T-cell (primary cell): ENCODE results near the gene GNG8. TPM values are rescaled to one million over a fixed set of nuclear protein-coding genes. Genes with fewer than 3 reads are reported as not detected.

ENCODE experiments used
- ATAC-seq, 4 experiments: fragments of 200-7000 bp in 3 of 4; fragments of 150-1000 bp in 1 of 4; cut with Tn5 transposase; replicated peaks in 1 of 4; 1 replicate in 3 of 4; 2 replicates in 1 of 4; pipeline ENCODE4 v1.10.0; 2021; ENCODE audit warnings: moderate library complexity in 3 of 4, mild to moderate bottlenecking in 2 of 4, moderate number of reproducible peaks in 1 of 4
- CTCF ChIA-PET, 2 donors: fragments of 300-600 bp; sonication (Branson Sonifier 250); formaldehyde crosslinking; loops; one replicate each; lab custom pipeline; 2022; ENCODE audit warnings: antibody characterized with exemption in 2 of 2; lab: Charles Lee
- POLR2A ChIA-PET, 2 donors: fragments of 300-600 bp; sonication (Branson Sonifier 250); formaldehyde crosslinking; loops; one replicate each; lab custom pipeline; 2022; ENCODE audit warnings: antibody characterized with exemption in 2 of 2; lab: Charles Lee
- DNase-seq, 35 experiments: peaks; one replicate each; pipeline versions ENCODE4 v3.0.0 to v3.0.0-alpha.2; 2013 to 2023
- H3K27ac ChIP-seq: one replicate; pipeline ENCODE4 v1.5.1; 2013; ENCODE audit warnings: low read length
- H3K27me3 ChIP-seq, 2 experiments: replicated peaks in 1 of 2; 1 replicate in 1 of 2; 2 replicates in 1 of 2; pipeline versions ENCODE4 v1.6.1 to v1.7.0; 2013; ENCODE audit warnings: low read length in 1 of 2, mixed read lengths in 1 of 2; ENCODE audit not compliant: control insufficient read depth in 2 of 2, insufficient read depth in 2 of 2; ENCODE audit errors: extremely low read depth in 1 of 2
- H3K36me3 ChIP-seq, 2 donors: 1 replicate in 1 of 2; 2 replicates in 1 of 2; pipeline versions ENCODE4 v1.6.1 to v1.7.0; 2013; ENCODE audit warnings: low read length in 1 of 2; ENCODE audit not compliant: control insufficient read depth in 2 of 2, insufficient read depth in 1 of 2; ENCODE audit errors: extremely low read depth in 1 of 2
- H3K4me1 ChIP-seq, 2 experiments: 1 replicate in 1 of 2; 2 replicates in 1 of 2; pipeline versions ENCODE4 v1.6.1 to v1.7.0; 2013; ENCODE audit warnings: low read length in 2 of 2, mixed read lengths in 1 of 2; ENCODE audit not compliant: insufficient read depth in 2 of 2, control insufficient read depth in 1 of 2; ENCODE audit errors: extremely low read depth in 1 of 2
- H3K4me3 ChIP-seq, 2 donors: 1 replicate in 1 of 2; 2 replicates in 1 of 2; pipeline versions ENCODE4 v1.5.1 to v1.7.0; 2013; ENCODE audit warnings: mild to moderate bottlenecking in 2 of 2, low read length in 1 of 2, moderate library complexity in 1 of 2; ENCODE audit not compliant: control insufficient read depth in 1 of 2; ENCODE audit errors: extremely low read depth in 1 of 2
- H3K9me3 ChIP-seq: 2 replicates; pipeline ENCODE4 v1.7.0; 2013
- H3K27ac Mint-ChIP-seq, 2 donors: one replicate each; pipeline ENCODE4 v1.8.0; 2020 to 2021; ENCODE audit warnings: mild to moderate bottlenecking in 2 of 2, mixed read lengths in 2 of 2
- H3K27me3 Mint-ChIP-seq, 2 donors: one replicate each; pipeline ENCODE4 v1.8.0; 2021 to 2022; ENCODE audit warnings: mixed read lengths in 2 of 2
- H3K36me3 Mint-ChIP-seq: one replicate; pipeline ENCODE4 v1.8.0; 2021; ENCODE audit warnings: mixed read lengths
- H3K4me1 Mint-ChIP-seq, 3 donors: one replicate each; pipeline ENCODE4 v1.8.0; 2020 to 2022; ENCODE audit warnings: mixed read lengths in 3 of 3, mild to moderate bottlenecking in 1 of 3
- H3K4me3 Mint-ChIP-seq, 3 donors: one replicate each; pipeline ENCODE4 v1.8.0; 2020 to 2022; ENCODE audit warnings: mild to moderate bottlenecking in 3 of 3, mixed read lengths in 3 of 3, moderate library complexity in 3 of 3
- H3K9me3 Mint-ChIP-seq, 3 donors: one replicate each; pipeline ENCODE4 v1.8.0; 2020 to 2022; ENCODE audit warnings: mixed read lengths in 3 of 3
- WGBS: methylation state at CpG from one replicate; pipeline ENCODE4 v1.1.5; 2013; ENCODE audit warnings: missing lambda C conversion rate; ENCODE audit not compliant: insufficient coverage; 5-methylcytosine and 5-hydroxymethylcytosine counted together
- total RNA-seq, 35 experiments: library from RNA in 6 of 35; stranded (reverse) in 6 of 35; fragments of 120-200 nt in 1 of 35; gene quantifications; one replicate each; pipeline versions ENCODE4 v1.2.1 to v1.2.4 and lab custom pipeline; 2013 to 2026

The GNG8 gene
- total RNA-seq, 5 donors from 2014 or later (not counting 1 experiment from before 2014, with no cell fraction given), result 3.3 to 7.9 (median 3.6) TPM; not detected in 2

- peaks cover 19 to 56% of the 10 kb centered on the region in 2 experiments for H3K4me1 ChIP-seq
- DNase-seq (peak in 1 of 35 experiments; percentile 1), ATAC-seq (no peak)
- Mint-ChIP-seq H3K9me3 (no peaks in the 10 kb centered on the region), H3K27ac (peak overlapping the region in 1 of 2 donors; percentile 28), H3K4me3 (no peak overlapping the region), H3K36me3 (peaks cover 38% of the 10 kb centered on the region), H3K27me3 (no peaks in the 10 kb centered on the region), H3K4me1 (peaks cover 62 to 74% (median 71%) of the 10 kb centered on the region in 3 donors)
- H3K9me3 ChIP-seq, result no peaks in the 10 kb centered on the region
- POLR2A ChIA-PET, result no interaction called here
- 92% methylated on average over 11 of the region's 11 CpGs for WGBS
- H3K27me3 ChIP-seq, result no peaks in the 10 kb centered on the region
- H3K4me3 ChIP-seq, result no peak overlapping the region
- no peak overlapping the region for H3K27ac ChIP-seq
- CTCF ChIA-PET, result interaction anchor here in 1 of 2 donors (1.5 kb wide), 1 partner anchor 56 kb away, joined by 4 read pairs; no protein-coding TSS in a partner anchor
- peaks cover 12 to 64% of the 10 kb centered on the region in 2 donors for H3K36me3 ChIP-seq
Measured at GRCh38 chr19:46606019-46606418, 30.0 kb downstream of the GNG8 start.

GRCh38 chr19:46605356-46605821, 30.6 kb downstream of the GNG8 start:
- CTCF ChIA-PET, result interaction anchor here (0.6 to 1.5 kb wide), 2 partner anchors 57 to 680 kb away, joined by 4 to 9 read pairs; no protein-coding TSS in a partner anchor
- no peaks in the 10 kb centered on the region for H3K9me3 ChIP-seq
- no peaks in the 10 kb centered on the region for H3K27me3 ChIP-seq
- H3K4me3 Mint-ChIP-seq, result no peak overlapping the region
- ATAC-seq, result no peak
- POLR2A ChIA-PET, result no interaction called here
- peak overlapping the region in 1 of 2 donors; percentile 91 for H3K27ac Mint-ChIP-seq
- 85% methylated on average over 8 of the region's 16 CpGs for WGBS
- H3K9me3 Mint-ChIP-seq, result no peaks in the 10 kb centered on the region
- no peak overlapping the region for H3K27ac ChIP-seq
- peaks cover 13 to 53% of the 10 kb centered on the region in 2 experiments for H3K4me1 ChIP-seq
- peaks cover 12 to 60% of the 10 kb centered on the region in 2 donors for H3K36me3 ChIP-seq
- no peak for DNase-seq
- H3K4me1 Mint-ChIP-seq, result peaks cover 57 to 71% (median 65%) of the 10 kb centered on the region in 3 donors
- no peak overlapping the region for H3K4me3 ChIP-seq
- peaks cover 0 to 2% of the 10 kb centered on the region in 2 donors for H3K27me3 Mint-ChIP-seq
- H3K36me3 Mint-ChIP-seq, result peaks cover 38% of the 10 kb centered on the region

GRCh38 chr19:46604781-46605355, 31.1 kb downstream of the GNG8 start:
- H3K4me1 Mint-ChIP-seq, result peaks cover 57 to 71% (median 60%) of the 10 kb centered on the region in 3 donors
- no peaks in the 10 kb centered on the region for H3K9me3 Mint-ChIP-seq
- no peak overlapping the region for H3K4me3 ChIP-seq
- ChIA-PET CTCF (interaction anchor here in 1 of 2 donors (0.5 to 0.6 kb wide), 2 partner anchors 13 to 680 kb away, joined by 3 to 9 read pairs; no protein-coding TSS in a partner anchor), POLR2A (no interaction called here)
- peak overlapping the region in 1 of 2 donors; percentile 91 for H3K27ac Mint-ChIP-seq
- H3K36me3 Mint-ChIP-seq, result peaks cover 34% of the 10 kb centered on the region
- H3K27me3 ChIP-seq, result no peaks in the 10 kb centered on the region
- H3K4me3 Mint-ChIP-seq, result no peak overlapping the region
- peaks cover 0 to 2% of the 10 kb centered on the region in 2 donors for H3K27me3 Mint-ChIP-seq
- DNase-seq (no peak), ATAC-seq (no peak)
- H3K4me1 ChIP-seq, result peaks cover 9 to 53% of the 10 kb centered on the region in 2 experiments
- 92% methylated on average over 11 of the region's 13 CpGs for WGBS
- no peak overlapping the region for H3K27ac ChIP-seq
- H3K36me3 ChIP-seq, result peaks cover 9 to 57% of the 10 kb centered on the region in 2 donors
- no peaks in the 10 kb centered on the region for H3K9me3 ChIP-seq

- CTCF ChIA-PET, result interaction anchor here in 1 of 2 donors (0.6 to 3.6 kb wide), 2 partner anchors 8 to 106 kb away, joined by 3 to 27 read pairs; no protein-coding TSS in a partner anchor
- peaks cover under 1 to 3% (median 2%) of the 10 kb centered on the region in 3 donors for H3K9me3 Mint-ChIP-seq
- Histone ChIP-seq H3K27ac (peak overlapping the region; percentile 77), H3K9me3 (no peaks in the 10 kb centered on the region), H3K4me1 (peaks cover 7 to 48% of the 10 kb centered on the region in 2 experiments), H3K27me3 (no peaks in the 10 kb centered on the region), H3K36me3 (peaks cover 7 to 46% of the 10 kb centered on the region in 2 donors), H3K4me3 (no peak overlapping the region)
- ATAC-seq (no peak), DNase-seq (no peak)
- H3K27ac Mint-ChIP-seq, result peak overlapping the region; percentile 91 to 95
- H3K27me3 Mint-ChIP-seq, result peaks cover 0 to 2% of the 10 kb centered on the region in 2 donors
- WGBS, result 74% methylated on average over 3 of the region's 9 CpGs
- POLR2A ChIA-PET, result no interaction called here
- peaks cover 49 to 64% (median 50%) of the 10 kb centered on the region in 3 donors for H3K4me1 Mint-ChIP-seq
- peaks cover 25% of the 10 kb centered on the region for H3K36me3 Mint-ChIP-seq
- peak overlapping the region; percentile 90 to 99 (median 97) for H3K4me3 Mint-ChIP-seq
Measured at GRCh38 chr19:46603752-46604231, 32.2 kb downstream of the GNG8 start.

- Histone ChIP-seq H3K27me3 (no peaks in the 10 kb centered on the region), H3K27ac (peak overlapping the region; percentile 77), H3K36me3 (peaks cover 1 to 40% of the 10 kb centered on the region in 2 donors), H3K4me1 (peaks cover 7 to 48% of the 10 kb centered on the region in 2 experiments), H3K4me3 (peak overlapping the region; percentile 86 to 97), H3K9me3 (no peaks in the 10 kb centered on the region)
- DNase-seq, result no peak
- H3K4me3 Mint-ChIP-seq, result peak overlapping the region; percentile 90 to 99 (median 97)
- peaks cover 0 to 2% of the 10 kb centered on the region in 2 donors for H3K27me3 Mint-ChIP-seq
- no peak for ATAC-seq
- ChIA-PET POLR2A (interaction anchor here in 1 of 2 donors (0.8 kb wide), 1 partner anchor 16 kb away, joined by 3 read pairs; no protein-coding TSS in a partner anchor), CTCF (interaction anchor here (0.6 to 3.6 kb wide), 3 partner anchors 9 to 106 kb away, joined by 3 to 27 read pairs (median 3); no protein-coding TSS in a partner anchor)
- peak overlapping the region; percentile 91 to 95 for H3K27ac Mint-ChIP-seq
- WGBS, result no CpG with 5 or more reads among the region's 2 CpGs
- H3K9me3 Mint-ChIP-seq, result peaks cover 6 to 9% (median 8%) of the 10 kb centered on the region in 3 donors
- peaks cover 27% of the 10 kb centered on the region for H3K36me3 Mint-ChIP-seq
- H3K4me1 Mint-ChIP-seq, result peaks cover 47 to 61% (median 49%) of the 10 kb centered on the region in 3 donors
Measured at GRCh38 chr19:46603195-46603637, 32.8 kb downstream of the GNG8 start.
